Fibroblast of skin of left biceps (primary cell): ENCODE results near the gene CDK14.
A peak's percentile ranks its signal among the peaks of the same experiment; 100 is the strongest.
"Not testable (repeated sequence)": the region's sequence is repeated elsewhere in the genome, so short reads cannot be mapped to it uniquely, and the experiment has no call there.

Source experiments
- DNase-seq, 2 experiments: peaks; one replicate each; pipeline ENCODE4 v3.0.0-alpha.2; 2013; ENCODE audit warnings: low read depth in 2 of 2

The CDK14 gene

DNA sequence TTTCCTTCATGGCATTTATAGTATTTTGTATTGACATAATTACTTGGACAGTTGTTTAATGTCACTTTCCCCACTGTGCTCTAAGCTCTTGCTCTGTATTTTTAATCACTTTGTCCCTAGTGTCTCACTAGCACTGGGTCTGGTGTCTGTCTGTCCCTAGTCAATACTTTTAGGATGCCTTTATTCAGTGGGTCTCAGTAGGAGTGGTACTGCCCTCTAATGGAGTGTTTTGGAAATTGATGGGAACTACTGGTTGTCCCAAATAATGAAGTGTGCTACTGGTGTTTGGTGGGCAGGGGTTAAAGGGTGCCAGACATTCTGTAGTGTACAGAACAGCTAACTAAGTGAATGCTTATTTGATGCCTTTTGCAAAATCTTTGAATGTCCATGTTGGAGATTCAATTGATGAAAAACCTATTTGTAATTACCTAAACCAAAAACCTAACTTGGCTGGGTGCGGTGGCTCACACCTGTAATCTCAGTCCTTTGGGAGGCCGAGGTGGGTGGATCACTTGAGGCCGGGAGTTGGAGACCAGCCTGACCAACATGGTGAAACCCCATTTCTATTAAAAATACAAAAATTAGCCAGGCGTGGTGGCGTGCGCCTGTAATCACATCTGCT lies 33.3 kb downstream of the CDK14 start:
- peak in 1 of 2 experiments; percentile 17 for DNase-seq

DNA sequence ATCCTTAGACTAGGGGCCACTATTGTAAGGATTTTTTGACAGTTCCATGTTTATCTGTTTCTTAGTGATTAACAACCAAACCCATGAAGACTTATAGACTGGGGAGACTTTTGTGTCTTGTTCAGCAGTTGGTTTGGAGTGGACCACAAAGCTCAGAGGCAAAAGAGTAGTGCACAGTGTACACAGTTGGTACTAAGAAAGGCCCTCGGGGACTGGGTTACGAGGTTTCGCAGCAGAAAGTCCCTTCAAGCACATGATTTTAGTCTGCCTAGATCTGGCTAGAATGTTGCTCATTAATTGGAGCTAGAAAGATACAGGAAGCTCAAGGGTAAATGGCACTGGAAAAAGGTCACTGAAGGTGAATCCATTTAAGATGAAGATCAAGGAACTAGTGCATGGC lies 35.4 kb downstream of the CDK14 start:
- DNase-seq = no peak

DNA sequence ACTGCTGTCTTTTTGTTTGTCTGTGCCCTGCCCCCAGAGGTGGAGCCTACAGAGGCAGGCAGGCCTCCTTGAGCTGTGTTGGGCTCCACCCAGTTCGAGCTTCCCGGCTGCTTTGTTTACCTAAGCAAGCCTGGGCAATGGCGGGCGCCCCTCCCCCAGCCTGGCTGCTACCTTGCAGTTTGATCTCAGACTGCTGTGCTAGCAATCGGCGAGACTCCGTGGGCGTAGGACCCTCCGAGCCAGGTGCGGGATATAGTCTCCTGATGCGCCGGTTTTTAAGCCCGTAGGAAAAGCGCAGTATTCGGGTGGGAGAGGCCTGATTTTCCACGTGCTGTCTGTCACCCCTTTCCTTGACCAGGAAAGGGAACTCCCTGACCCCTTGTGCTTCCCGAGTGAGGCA lies 43.6 kb downstream of the CDK14 start:
- DNase-seq = not testable (repeated sequence)

DNA sequence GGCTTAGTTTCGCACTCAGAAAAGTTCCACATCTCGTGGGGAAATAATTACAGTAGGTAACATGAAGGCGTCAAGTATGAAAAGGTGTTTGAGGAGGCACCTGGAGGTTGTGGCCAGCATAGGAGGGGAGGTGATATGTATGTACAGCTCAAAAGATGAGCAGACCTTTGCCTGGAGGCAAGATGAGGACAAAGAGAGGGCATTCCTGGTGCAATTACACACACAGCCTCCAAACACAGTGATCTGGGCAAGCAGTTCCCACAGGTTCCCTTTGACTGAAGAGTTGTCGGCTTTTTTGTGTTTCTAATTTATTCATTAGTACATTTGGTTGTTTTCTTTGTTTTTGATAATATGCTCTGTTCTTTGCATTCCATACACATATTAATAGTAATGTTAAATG lies 46.9 kb downstream of the CDK14 start:
- DNase-seq = no peak

DNA sequence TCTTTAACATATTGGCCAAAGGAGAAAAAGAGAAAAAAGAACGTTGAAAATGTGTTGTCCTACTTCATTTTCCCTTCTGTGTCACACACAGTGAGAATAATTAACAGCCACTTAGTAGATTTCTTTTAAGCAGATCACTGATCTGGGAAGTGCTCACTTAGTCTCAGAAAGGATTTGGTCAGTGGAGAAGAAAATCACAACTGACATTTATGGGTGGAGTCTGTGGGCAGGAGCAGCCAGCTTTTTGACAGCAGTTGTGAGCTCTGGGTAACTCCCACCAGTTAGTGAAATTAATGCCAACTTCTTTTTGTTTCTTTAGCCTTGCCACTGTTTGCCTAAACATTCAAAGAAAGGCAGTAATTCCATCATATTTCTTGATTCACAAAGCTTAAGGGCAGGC lies 49.7 kb downstream of the CDK14 start:
- DNase-seq = no peak

DNA sequence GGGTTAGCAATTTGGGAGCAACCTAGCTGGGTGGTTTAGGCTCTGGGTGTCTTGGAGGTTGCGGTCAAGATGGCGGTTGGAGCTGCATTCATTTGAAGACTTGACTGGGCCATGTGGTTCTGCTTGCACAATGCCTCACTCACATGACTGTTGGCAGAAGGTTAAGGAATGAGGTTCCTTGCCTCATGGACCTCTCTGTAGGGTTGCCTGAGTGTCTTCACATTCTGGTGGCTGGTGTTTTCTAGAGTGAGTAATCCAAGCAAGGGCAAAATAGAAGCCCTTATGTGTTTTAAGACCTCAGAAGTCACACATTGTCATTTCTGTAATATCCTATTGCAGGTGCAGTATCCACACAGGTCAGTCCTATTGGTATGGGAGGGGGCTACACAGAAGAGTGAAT lies 52.0 kb downstream of the CDK14 start:
- DNase-seq = no peak

DNA sequence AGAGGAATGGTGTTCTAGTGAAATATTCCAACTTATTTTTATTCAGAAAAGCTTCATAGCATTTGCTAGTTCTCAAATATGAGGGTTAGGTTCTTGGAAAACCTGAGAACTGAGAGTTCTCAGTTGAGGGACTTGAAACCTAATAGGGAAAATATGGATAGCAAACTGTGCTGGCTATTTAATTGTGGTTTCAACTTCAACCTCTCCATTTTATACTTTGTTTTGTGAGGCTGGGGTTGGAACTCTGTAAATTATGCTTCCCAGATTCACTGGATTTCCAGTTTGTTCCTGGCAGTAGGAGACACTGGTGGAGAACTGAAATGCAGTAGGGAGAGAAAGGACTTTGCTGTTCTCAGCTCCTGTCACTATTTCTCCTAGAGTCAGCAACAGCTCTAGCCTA lies 52.7 kb downstream of the CDK14 start:
- DNase-seq = no peak

DNA sequence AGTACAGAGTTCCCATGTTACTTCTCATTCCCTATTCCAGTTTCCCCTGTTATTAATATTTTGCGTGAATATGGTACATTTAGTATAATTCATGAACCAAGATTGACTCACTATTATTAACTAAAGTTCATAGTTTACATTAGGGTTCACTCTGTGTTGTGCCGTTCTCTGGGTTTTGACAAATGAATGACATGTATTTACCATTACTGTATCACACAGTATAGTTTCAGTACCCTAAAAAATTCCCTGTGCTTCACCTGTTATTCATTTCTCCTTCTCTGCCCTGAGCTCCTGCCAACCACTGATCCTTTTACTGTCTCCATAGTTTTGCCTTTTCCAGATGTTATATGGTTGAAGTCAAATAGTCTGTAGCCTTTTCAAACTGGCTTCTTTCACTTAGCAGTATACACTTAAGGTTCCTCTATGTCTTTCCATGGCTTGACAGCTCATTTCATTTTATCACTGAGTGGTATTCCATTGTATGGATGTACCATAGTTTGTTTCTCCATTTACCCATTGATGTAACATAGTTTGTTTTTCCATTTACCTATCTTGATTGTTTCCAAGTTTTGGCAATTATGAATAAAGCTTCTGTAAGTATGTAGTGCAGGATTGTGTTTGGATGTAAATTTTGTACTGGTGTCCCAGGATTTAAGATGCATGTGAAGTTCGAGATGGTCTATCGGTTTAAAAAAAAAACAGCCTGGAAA lies 58.8 kb downstream of the CDK14 start:
- DNase-seq = no peak

DNA sequence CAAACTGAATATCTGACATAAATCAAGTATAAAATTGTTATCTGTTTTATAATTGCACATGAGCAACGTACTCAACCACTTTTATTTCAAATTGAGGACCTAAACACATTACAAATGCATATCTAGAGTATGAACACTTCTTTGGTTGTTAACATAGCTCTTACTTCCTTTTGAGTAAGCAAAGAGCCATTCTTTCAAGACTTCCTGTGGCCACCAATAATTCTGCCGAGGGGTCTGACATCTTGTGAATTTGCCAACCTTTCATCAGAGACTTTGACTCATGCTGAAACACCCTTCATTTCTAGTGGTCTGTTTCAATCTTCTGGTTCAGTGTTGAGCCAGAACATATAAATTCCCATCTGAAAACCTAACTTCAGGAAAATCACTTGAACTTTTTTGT lies 59.4 kb downstream of the CDK14 start:
- peak; percentile 85 to 89 for DNase-seq

DNA sequence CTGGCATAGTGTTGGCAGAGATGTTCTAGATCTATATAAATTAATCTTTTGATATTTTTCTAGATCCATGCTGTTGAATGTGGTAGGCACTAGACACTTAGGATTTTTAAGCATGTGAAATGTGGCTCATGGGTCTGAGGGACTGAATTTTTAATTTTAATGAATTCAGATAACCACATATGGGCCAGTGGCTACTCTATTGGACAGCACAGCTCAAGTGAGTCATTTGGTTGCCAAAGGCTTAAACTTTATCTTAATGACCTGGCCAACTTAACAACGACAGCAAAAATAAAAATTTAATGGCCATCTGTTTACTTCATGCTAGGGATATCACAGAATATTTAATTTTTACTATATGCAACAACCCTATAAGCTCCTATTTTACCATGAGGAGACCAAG lies 61.4 kb downstream of the CDK14 start:
- no peak for DNase-seq

DNA sequence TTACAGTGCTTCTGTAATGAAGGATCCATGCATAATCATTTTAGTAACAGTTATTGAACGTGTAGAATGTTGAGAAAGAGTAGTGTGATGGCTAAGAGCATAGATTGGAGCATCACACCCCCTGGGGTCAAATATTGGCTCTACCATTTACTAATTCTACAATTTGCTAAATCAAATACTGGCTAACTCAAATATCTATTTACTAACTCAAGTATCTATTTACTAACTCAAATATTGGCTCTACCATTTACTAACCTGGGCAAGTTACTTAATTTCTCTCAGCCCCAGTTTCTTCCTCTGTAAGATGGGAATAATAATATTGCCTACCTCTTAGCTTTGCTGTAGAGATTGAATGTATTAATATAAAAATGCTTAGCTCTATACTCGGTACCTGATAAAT lies 64.0 kb downstream of the CDK14 start:
- no peak for DNase-seq

DNA sequence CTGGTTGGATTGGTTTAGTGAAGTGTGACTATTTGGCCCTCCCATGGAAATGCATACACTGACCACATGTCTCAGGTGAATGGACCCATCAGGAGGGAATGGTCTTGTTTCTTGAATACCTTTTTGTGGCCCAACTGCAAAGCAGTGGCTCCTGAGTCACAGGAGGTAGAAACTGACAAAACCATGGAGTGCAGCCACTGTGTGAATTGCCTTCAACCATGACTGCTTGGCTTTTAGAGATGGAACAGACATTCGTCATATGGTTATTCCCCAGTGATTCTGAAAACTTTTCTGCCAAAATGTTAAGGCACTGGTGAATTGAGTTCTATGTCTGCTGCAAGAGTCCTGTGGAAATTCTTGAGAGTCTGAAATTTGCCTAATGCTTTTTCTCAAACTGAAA lies 64.7 kb downstream of the CDK14 start:
- DNase-seq = no peak

DNA sequence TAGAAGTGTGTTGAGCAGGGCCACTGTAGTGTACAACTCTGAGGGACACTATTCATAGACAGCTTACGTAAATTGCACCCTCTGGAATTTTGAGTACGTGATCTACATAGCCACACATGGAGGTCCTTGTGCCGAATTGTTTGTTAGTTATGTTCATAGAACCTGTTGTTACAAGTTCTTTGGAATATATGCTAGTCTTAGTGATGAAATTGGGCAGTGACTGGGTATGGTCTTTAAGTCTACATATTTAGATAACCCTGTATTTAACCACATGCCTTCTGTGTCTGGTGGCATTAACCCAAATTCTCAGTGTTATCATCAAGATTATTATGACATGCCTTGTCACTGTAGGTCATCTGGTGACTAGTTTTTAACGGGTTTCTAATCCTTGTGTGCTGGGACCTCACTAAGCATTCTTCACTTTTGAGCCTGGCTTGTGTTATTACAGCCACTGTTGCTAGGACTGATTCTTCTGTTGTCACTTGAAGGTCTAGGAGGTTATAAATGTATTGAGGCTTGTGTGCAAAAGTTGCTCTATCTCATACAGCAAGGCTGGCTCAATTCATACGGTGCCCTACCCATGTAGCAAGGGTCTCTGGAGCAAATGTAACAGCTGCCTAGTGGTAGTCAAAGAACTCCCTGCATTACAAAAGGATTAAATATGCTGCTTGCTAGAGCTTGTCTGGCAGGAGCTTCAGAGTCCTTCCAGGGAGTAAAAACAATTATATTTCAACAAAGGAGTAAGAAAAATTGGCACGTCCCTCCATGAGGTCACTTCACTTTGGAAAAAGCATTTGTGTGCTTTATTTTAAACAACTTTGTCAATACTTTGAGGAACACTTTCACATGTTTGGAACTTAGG lies 65.4 kb downstream of the CDK14 start:
- DNase-seq = no peak

DNA sequence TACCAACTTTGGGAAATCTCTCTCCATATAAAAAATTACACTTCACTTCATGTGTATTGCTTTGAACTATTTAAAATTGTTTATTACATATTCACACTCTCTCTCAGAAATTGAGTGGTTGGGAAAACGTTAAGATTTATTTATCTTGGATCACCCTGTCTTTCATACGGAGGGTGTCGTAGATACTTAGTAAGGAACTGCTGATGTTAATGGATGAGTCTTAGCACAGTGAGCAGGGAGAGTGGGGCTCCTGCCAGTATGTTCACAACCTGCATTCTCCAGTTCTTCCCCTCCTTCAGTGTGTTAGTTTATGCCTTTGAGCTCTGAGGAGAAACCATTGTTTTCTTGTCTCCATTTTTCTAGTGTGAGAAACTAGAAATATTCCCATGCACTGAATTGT lies 67.1 kb downstream of the CDK14 start:
- no peak for DNase-seq

DNA sequence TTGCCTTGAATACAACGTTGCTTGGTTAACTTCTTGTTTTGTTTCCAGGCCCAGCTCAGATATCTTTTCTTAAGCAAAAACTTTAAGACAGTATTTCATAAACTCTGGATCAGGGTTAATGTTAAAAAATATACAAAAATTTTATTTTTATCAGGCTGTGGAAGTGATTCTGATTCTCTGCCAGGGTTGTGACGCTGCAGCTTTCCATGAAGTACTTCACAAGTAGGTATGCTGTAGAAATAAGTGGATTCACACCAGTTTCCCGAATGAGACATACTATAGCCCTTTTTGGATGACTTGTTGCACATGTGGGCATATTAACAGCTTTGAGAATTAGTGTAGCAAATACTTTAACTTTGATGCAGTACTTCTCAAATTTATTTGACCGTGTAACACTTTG lies 70.1 kb downstream of the CDK14 start:
- no peak for DNase-seq

DNA sequence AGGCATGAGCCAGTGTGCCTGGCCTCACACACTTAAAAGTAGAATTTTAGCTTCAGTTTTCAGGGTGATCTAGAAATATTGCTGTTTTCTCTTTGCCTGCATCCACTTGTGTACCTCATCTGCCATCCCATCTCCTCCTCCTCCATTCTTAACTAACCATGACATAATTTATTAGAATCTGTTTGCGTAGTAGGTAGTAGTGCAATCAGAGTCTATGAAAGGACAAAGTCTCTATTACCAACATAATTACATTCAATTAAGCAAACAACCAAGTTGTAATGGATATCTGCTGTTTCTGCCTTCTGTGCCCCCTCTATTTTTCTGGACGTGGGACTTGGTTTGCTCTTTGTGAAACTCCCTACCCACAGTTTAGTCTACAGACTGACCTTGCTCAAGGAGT lies 72.9 kb downstream of the CDK14 start:
- DNase-seq = no peak

DNA sequence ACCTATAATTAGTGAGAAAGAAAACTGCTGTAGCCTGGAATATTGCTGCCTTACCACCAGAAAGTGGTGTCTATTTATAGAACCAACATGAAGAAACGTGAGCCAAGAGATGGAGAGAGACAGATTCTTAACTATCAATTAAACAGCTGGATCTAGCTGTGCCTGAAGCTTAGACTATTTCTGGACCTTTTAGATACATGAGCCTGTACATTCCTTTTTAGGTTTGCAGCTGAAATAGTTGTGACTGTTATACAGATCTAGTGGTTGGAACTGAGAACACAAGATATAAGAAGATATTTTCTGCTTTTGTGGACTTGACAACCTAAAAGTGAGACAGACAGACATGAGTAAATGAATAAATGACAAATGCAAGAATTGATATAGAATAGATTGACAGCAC lies 73.4 kb downstream of the CDK14 start:
- DNase-seq = no peak

DNA sequence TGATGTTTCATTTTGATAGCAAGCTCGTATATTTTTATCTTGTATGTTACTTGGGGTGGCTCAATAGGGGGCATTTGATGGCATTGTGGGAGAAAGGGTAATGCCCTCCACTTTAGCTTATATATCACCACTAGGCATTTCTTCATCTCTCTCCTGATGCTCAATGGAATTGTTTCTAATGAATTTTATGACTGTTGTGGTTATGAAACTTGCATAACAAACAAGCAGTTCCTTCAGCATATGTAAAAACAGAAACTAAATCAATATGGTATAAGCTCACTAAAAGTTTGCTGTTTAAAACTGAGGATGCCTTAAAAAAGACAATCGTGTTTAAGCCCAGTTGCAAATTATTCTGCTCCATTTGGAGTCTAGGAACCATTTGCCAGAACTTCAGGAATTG lies 75.5 kb downstream of the CDK14 start:
- no peak for DNase-seq

DNA sequence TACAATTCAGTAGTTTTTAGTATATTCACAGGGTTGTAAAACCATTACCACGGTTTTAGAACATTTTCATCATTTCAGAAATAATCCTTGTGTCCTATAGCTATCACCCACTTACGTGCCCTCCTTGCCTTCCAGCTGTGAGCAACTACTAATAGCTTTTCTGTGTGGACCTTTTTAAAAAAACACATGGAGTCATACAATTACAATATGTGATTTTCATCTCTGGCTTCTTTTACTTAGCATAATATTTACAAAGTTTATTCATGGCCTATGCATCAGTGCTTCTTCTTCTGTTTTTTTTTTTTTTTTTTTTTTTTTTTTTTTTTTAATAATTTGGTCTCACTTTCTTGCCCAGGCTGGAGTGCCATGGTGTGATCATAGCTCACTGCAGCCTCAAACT lies 76.1 kb downstream of the CDK14 start:
- no peak for DNase-seq

DNA sequence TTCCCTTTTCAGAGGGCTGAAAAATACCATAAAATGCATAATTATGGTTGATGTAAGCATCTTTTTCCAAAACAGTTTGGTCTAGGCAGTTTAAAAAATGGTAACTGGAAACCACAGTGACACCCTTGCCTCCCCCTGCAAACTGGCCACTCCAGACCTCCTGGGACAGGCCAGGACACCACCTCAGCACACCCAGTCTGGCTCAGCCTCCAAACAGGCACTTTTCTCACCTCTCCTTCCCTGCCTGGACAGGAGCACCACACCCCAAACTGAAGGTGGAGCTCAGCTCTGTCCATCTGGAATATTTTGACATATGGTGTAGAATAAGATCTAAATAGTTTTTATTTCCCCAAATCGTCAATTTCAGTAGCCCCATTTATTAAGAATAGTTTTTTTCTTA lies 78.5 kb downstream of the CDK14 start:
- DNase-seq = no peak

DNA sequence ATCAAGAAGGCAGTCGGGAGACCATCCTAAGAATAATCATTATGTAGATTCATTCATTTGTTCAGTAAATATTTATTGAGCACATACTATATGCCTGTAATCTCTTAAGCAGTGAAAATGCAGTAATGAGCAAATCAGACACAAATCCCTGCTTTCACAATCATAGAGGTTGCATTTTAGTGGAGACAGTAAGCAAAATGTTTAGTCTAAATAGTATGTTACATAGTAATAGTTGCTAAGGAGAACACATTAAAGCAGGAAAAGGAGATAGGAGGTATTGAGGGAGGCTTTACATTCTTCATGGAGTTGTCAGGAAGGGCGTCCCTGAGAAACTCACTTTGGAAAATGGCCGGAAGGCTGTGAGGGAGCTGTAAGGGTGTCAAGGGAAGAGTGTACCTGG lies 79.9 kb downstream of the CDK14 start:
- DNase-seq = no peak

DNA sequence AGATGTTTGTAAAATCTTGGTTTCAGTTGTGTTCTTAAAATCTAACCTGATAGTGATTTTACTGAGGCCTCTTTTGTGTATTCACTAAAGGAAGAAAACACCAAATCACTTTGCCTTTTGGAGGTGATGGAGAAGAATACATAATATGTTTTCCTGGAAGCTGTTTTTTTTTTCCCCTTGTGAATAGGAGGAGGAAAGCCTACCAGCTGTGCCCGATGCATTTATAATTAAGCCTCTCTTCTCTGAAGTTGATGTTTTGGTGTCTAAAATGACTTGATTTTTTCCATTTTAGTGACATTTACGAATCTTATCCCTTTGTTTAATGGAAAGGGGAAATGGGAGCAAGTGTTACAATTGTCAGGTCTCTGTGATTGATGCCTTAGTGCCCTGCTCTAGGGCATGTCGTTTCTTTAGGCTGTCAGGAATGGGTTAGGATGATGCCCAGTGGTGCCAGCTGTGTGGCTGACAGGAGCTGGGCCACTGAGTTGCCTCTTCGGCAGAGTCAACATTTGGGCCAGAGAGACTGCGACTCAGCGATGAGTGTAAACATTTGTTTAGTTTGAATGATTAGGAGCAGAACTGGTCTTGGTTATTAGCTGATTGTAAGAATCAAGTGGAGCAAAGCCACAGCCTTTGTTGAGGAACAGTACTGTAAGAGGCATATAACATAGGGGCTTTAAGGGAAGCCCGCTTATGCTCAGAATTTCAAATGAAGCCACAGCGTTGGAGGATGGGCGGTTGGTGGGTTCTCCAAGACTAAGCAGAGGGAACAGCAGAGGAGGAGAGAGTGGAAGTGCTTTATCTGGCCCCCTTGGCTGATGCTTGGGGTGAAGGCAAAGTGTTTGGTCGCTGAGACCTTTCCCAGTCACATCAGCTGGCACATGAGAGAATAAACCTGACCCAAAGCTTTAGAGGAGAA lies 81.6 kb downstream of the CDK14 start:
- no peak for DNase-seq
